G401 (cell line): ENCODE results near the gene MORN4. TPM values are rescaled to one million over a fixed set of nuclear protein-coding genes. Genes with fewer than 3 reads are reported as not detected.
A peak's percentile ranks its signal among the peaks of the same experiment; 100 is the strongest.

Source experiments
- DNase-seq: peaks from one replicate; pipeline ENCODE4 v3.0.0-alpha.2; 2015; ENCODE audit warnings: low spot score
- in situ Hi-C: cut with HindIII; loops from 2 replicates; pipeline ENCODE4 v1.10.0; 2016; ENCODE audit warnings: low sequenced_read_pairs, mixed read lengths
- total RNA-seq: library from RNA; depleted of rRNA; stranded (reverse); fragments of >200 nt; shearing (Covaris generic); gene quantifications from 2 replicates; pipeline ENCODE4 v1.2.3, GENCODE V29; 2014

The MORN4 gene
- total RNA-seq, 1 experiment from 2014 or later, result 18.8 TPM

- in situ Hi-C loops, result no loop called here
- peak; percentile 83 for DNase-seq
Observed at GRCh38 chr10:97601268-97602215, 31.8 kb downstream of the MORN4 start.

GRCh38 chr10:97600616-97601015 is 32.7 kb downstream of the MORN4 start:
- peak; percentile 77 for DNase-seq
- in situ Hi-C loops, result no loop called here

GRCh38 chr10:97599272-97599619 is 34.1 kb downstream of the MORN4 start:
- DNase-seq, result no peak
- in situ Hi-C loops, result no loop called here

- no peak for DNase-seq
- in situ Hi-C loops, result no loop called here
Observed at GRCh38 chr10:97598407-97599271, 34.7 kb downstream of the MORN4 start.

GRCh38 chr10:97597778-97598177 is 35.5 kb downstream of the MORN4 start:
- DNase-seq, result no peak
- in situ Hi-C loops, result no loop called here

GRCh38 chr10:97596101-97597082 is 36.9 kb downstream of the MORN4 start:
- DNase-seq, result no peak
- in situ Hi-C loops, result no loop called here

- in situ Hi-C loops, result no loop called here
- DNase-seq, result no peak
Observed at GRCh38 chr10:97593421-97593820, 39.9 kb downstream of the MORN4 start.

- DNase-seq, result no peak
- in situ Hi-C loops, result no loop called here
Observed at GRCh38 chr10:97590748-97591495, 42.4 kb downstream of the MORN4 start.

- in situ Hi-C loops, result no loop called here
- no peak for DNase-seq
Observed at GRCh38 chr10:97590082-97590747, 43.1 kb downstream of the MORN4 start.

GRCh38 chr10:97589479-97589878 is 43.8 kb downstream of the MORN4 start, which contains the start of gene C10orf62:
Gene C10orf62 (plus strand): TSS chr10:97589721. CDS start chr10:97589898, 177 bp downstream.
- in situ Hi-C loops, result no loop called here
- no peak for DNase-seq

- no peak for DNase-seq
Observed at GRCh38 chr10:97587183-97587582, 46.1 kb downstream of the MORN4 start.

GRCh38 chr10:97585439-97585811 is 47.9 kb downstream of the MORN4 start:
- in situ Hi-C loops, result no loop called here
- no peak for DNase-seq

More at GRCh38 chr10:97587183-97587582, 46.1 kb downstream of the MORN4 start:
- in situ Hi-C loops, result no loop called here

- no peak for DNase-seq
Observed at GRCh38 chr10:97584798-97585438, 48.4 kb downstream of the MORN4 start.

GRCh38 chr10:97584060-97584797 is 49.1 kb downstream of the MORN4 start, which contains the start of gene HOGA1:
Gene HOGA1 (plus strand): TSS chr10:97584389. CDS start chr10:97584704, 315 bp downstream.
- in situ Hi-C loops, result no loop called here
- DNase-seq, result peak; percentile 100

More at GRCh38 chr10:97584798-97585438, 48.4 kb downstream of the MORN4 start:
- in situ Hi-C loops, result no loop called here

GRCh38 chr10:97583476-97583875 is 49.8 kb downstream of the MORN4 start:
- in situ Hi-C loops, result no loop called here
- no peak for DNase-seq

- in situ Hi-C loops, result no loop called here
- no peak for DNase-seq
Observed at GRCh38 chr10:97582169-97582568, 51.1 kb downstream of the MORN4 start.
